T1000 (cell line): ENCODE data around the gene ZFYVE9.
"Not testable (repeated sequence)": the region's sequence is repeated elsewhere in the genome, so short reads cannot be mapped to it uniquely, and the experiment has no call there.

ENCODE experiments used
- DNase-seq: peaks from one replicate; lab custom pipeline; 2025; ENCODE audit warnings: mixed read lengths; lab: John Stamatoyannopoulos, UW

ZFYVE9 gene

DNA sequence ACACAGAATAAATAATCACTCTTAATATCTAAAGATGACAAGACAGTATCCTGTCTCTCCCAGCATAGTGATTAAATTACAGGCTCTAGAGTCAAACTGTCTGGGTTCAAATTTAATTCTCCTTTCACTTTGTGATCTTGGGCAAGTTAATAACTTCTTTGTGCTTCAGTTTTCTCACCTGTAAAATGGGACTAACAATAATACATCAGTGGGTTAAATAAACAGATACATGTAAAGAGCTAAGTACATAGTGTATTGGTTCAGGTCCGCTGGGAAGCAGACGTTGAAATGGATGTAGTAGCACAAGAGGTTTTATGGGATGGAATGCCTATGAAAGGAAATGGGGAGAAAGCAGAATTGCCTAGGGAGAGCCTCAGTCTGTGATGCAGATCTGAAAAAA is 10.7 kb downstream of the ZFYVE9 start:
- DNase-seq = no peak

DNA sequence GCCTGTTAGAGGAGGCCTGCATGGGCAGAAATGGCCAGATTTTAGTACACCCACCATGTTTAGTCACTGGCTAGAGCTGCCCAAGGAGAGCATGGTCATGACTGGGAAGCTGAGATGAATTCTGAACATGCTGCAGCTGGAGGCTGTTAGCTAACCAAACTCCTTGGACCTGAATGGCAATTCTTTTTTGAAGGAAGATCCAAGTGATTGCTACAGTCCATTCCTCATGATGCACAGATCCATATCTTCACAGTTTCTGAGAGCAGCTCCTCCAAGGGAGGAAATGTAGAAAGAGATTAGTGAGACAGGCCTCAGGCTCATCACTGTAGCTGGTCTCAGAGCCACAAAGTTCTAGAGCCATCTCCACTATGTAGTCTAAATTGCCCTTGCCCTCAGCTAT is 11.1 kb downstream of the ZFYVE9 start:
- no peak for DNase-seq

DNA sequence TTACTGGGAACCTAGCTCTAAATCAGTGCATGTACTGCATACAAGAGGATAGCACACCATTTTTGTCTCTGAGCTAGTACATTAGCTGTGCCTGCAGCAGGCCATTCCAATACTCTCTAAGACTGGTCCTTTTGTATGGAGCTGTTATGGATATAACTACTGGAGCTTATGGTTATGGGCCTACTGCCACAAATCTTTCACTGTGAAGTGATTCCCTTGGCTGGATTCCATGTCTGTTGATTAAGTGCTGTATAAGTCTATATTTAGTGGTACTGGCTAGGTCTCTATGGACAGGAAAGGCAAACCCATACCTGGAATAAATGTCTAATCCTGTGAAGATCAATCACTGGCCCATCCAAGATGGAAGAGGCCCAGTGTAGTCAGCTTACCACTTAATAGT is 12.0 kb downstream of the ZFYVE9 start:
- DNase-seq = no peak

DNA sequence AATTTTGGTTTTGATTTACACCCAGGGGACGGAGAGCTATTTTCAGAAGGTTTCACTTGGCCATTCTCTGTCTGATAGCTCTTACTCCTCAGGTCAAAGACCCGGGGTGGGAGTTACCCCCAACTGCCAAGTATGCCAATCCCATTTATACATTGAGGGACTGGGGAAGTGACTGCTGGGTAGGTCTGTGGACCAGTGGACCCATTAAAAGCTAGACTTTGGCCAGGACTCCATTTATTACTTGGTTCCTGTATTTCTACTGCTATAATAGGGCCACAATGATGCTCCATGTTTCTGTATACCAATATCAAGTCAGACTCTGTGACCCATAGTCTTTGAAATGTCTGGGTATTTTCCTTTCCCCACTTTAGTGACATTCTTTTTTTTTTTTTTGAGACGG is 14.6 kb downstream of the ZFYVE9 start:
- DNase-seq = no peak

DNA sequence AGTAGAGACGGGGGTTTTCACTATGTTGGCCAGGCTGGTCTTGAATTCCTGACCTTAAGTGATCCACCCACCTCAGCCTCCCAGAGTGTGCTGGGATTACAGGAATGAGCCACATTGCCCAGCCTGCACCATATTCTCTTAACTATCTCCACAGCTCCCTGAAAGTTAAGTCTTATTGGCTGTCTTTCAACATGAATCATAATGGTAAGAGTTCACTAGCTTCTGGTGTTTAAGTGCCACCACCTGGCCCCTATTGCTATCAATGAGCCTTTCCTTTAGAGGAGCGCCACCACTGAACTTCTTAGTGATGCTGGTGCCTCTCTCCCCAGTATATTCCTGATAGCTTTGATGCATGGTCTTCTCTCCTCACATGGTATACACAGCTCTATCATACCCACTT is 15.7 kb downstream of the ZFYVE9 start:
- no peak for DNase-seq

DNA sequence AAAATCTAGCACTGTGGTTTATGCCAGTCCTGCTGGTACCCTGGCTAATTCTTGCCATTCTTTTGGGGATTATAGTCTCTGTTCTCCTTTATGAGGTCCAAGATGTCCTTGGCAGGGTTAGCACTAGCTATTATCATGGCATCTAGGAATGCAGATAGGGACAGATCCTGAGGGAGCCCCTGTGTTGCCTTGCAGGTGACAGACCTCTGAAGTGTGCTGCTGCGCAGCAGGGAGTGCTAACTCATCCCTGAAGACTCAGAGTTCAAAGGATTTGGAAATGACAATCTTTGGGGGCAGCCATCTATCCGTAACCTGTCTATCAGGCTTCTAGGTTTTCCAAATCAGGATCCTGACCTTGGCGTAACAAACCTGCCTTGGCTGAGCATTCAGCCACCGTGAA is 16.3 kb downstream of the ZFYVE9 start:
- DNase-seq = no peak

DNA sequence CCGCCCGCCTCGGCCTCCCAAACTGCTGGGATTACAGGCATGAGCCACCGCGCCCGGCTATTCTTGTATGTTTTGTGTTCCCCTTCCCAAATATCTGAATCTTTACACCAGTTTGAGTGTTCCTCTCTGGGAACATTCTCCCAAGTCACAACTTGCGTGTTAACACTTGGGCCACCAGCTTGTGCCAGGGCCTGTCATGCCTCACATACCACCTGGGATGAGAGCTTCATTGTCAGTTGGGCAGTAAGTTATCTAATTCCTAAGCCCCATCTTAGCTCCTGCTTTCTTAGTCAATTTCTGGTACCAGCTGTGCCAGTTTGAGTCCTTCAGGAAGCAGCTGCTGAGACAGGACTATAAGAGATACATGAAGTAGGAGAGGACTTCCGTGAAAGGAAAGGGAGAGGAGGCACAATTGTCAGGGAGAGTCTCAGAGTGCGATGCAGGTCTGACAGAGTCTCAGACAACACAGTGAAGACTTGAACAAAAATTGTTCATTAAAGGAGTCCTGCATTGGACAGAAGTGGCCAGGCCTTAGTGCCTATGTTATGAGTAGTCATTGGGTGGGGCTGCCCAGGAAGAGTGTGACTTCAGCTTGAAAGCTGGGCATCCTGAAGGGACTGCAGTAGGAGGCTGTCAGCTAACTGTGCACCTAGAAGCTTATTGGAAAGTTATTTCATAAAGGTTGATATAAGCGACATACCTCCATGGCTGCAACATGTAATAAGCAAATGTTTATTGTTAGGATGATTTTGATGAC is 17.3 kb downstream of the ZFYVE9 start:
- DNase-seq = no peak

DNA sequence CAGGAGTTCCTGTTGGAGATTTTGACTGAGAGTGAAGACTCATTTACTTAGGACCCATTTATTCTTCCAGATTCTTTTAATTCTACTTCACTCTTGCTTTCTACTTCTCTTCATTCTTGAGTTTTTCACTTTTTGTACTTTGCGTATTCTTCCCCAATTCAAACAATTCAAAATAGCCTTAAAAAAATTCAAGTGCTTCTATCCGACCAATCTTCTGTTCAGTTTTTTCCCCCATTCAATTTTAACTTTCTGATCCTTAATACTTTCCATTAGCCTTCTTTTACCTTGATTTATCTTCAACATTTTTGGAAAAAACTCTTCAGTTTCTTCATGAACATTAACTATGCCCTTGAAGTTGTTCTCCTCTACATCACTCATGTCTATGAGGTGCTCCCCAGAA is 21.1 kb downstream of the ZFYVE9 start:
- no peak for DNase-seq

DNA sequence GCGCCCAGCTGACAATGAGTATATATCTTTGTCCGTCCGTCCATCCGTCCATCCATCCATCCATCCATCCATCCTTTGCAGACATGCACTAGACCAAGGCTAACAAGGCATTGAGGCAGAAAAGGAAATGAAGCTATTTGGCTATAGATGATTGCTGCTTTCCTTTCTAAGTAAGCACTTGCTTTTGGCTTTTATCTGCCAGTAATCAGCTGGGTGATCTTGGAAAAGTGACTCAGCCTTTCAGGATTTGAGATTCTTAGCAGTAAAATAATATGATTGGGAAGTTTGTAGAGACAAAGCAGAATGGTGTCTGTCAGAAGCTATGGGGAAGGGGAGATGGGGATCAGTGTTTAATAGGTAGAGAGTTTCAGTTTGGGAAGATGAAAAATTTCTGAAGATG is 22.7 kb downstream of the ZFYVE9 start:
- no peak for DNase-seq

DNA sequence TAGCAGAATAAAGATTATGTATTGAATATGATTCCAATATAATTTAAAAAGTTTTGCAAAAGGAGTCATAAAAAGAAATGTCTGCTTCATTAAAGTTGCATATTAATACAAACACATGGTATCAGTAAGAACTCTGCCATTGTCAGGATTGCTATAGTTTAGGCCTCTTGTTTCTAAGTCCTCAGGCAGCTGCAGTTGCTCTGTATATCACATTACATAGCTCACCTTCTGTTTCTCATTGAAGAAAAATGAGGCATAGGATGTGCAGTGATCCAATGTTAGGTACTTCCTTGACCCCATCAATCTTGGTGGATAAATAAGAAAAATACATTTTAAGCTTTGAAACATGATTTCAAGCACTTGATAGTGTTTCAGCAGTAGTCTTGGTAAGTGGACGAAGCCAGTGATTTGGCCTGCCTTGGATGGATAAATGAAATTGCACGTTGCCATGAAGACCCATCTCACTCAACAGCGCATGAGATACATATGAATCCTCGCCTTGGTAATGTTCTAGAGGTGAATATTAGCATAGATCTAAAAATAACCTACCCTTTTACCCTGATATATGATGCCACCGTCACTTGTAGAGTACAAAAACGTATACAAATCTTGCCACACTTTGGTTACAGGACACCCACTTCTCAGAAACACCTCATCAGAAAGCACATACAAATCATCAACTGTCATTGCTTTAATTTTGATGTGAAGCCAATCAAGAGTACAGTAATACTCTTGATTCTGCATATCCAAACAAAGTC is 25.3 kb downstream of the ZFYVE9 start:
- no peak for DNase-seq

DNA sequence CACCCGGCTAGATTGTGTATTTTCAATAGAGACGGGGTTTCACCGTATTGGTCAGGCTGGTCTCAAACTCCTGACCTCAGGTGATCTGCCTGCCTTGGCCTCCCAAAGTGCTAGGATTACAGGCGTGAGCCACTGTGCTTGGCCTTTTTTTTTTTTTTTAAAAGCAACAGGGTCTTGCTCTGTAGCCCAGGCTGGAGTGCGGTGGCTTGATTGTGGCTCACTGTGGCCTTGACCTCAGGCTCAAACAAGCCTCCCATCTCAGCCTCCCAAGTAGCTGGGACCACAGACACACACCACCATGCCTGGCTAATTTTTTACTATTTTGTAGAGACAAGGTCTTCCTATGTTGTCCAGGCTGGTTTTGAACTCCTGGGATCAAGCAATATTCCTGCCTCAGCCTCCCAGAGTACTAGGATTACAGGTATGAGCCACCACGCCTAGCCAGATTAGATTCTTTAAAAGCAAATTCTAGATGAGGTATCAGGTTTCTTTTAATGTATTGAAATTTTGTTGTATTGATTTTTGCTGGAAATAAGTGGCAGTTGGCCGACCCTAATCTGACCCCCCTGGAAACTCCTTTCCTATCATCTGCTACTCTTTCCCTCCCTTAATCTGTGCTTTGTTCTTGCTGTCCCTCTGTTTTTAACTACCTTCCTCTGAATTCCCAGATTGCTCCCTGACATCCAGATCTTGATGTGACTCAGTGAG is 26.6 kb downstream of the ZFYVE9 start:
- DNase-seq = no peak

DNA sequence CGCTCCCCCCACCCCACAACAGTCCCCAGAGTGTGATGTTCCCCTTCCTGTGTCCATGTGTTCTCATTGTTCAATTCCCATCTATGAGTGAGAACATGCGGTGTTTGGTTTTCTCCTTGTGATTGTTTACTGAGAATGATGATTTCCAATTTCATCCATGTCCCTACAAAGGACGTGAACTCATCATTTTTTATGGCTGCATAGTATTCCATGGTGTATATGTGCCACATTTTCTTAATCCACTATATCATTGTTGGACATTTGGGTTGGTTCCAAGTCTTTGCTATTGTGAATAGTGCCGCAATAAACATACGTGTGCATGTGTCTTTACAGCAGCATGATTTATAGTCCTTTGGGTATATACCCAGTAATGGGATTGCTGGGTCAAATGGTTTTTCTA is 29.3 kb downstream of the ZFYVE9 start:
- DNase-seq = not testable (repeated sequence)

DNA sequence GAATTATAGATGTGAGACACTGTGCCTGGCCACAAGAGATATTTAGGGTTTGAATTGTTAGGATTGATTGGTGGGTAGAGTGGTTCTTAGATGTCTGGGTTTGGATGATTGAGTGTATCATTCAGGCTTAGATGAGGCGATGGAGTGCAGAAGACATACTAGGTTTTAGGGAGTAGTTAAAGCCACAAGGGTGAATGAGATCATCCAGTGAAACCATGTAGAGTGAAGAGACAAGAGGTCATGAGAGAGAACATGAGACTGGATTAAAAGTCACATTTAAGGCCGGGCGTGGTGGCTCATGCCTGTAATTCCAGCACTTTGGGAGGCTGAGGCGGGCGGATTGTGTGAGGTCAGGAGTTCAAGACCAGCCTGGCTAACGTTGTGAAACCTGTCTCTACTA is 37.2 kb downstream of the ZFYVE9 start:
- no peak for DNase-seq

DNA sequence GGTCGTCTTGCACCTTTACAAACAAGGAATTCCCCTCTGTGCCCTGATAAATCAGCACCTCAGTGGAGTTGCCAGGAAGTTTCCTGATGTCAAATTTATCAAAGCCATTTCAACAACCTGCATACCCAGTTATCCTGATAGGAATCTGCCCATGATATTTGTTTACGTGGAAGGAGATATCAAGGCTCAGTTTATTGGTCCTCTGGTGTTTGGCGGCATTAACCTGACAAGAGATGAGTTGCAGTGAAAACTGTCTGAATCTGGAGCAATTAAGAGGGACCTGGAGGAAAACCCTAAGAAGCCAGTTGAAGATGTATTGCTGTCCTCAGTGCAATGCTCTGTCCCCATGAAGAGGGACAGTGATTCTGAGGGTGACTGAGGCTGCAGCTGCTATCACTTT is 38.3 kb downstream of the ZFYVE9 start:
- no peak for DNase-seq

DNA sequence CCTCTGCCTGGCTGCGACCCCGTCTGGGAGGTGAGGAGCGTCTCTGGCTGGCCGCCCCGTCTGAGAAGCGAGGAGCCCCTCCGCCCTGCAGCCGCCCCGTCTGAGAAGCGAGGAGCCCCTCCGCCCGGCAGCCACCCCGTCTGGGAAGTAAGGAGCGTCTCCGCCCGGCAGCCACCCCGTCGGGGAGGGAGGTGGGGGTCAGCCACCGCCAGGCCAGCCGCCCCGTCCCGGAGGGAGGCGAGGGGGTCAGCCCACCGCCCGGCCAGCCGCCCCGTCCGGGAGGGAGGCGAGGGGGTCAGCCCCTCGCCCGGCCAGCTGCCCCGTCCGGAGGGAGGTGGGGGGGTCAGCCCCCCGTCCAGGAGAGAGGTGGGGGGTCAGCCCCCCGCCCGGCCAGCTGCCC is 39.9 kb downstream of the ZFYVE9 start:
- not testable (repeated sequence) for DNase-seq

DNA sequence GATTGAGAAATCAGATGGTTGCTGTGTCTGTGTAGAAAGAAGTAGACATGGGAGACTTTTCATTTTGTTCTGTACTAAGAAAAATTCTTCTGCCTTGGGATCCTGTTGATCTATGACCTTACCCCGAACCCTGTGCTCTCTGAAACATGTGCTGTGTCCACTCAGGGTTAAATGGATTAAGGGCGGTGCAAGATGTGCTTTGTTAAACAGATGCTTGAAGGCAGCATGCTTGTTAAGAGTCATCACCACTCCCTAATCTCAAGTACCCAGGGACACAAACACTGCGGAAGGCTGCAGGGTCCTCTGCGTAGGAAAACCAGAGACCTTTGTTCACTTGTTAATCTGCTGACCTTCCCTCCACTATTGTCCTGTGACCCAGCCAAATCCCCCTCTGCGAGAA is 40.4 kb downstream of the ZFYVE9 start:
- DNase-seq = not testable (repeated sequence)

DNA sequence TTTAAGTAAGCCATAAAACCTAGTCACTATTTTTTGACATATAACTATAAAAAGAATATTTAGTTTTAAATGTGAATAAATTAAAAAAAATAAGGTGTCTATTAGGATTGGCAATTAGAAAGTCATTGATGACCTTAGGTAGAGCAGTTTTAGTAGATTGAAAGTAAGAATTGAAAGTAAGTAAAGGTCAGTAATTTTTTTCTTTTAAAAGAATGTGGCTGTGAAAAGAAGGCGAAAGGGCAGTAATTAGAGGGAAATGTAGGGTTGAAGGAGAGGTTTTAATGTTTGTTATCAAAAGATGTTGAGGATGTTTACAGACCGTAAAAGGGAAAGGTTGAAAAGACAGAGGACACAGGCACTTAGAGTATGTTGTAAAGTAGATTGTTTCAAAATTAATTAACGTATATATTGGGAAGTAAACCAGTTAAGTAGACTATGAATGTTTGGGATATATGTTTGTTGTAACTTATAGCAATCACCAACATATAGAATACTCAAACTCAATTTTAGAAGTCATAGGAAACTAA is 41.0 kb downstream of the ZFYVE9 start:
- DNase-seq = no peak

DNA sequence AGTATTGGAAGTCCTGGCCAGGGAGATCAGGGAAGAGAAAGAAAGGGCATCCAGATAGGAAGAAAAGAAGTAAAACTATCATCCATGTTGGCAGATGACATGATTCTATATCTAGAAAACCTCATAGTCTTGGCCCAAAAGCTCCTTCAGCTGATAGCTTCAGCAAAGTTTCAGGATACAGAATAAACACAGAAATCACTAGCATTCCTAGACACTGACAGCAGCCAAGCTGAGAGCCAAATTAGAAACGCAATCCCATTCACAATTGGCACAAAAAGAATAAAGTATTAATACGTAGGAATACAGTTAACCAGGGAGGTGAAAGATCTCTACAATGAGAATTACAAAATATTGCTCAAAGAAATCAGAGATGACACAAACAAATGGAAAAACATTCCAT is 44.6 kb downstream of the ZFYVE9 start:
- no peak for DNase-seq

DNA sequence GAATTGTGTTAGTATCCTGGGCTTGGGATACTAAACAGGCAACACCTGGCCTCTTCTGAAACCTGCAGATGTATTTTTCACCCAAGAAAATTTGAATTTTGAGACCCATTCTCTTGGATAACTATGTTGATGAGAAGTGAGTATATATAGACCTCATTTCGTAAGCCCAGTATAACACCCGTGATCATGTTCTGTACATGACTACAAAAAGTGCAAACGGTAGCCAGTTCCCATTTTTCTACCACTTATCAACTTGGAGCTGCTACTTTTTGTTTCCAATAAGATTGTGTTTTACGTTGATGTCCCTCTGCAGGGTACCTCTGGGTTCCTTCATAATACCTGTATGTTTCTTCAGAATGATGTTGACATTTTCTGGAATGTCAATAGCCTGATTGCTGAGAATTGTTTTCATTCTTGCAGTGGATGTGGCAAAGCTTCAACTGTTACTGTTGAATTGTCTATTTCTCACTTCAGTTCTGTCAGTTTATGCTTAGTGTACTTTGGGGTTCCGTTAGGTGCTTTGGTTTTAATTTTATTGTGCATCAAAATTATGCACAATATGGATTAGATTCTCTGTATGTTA is 48.1 kb downstream of the ZFYVE9 start:
- DNase-seq = no peak

DNA sequence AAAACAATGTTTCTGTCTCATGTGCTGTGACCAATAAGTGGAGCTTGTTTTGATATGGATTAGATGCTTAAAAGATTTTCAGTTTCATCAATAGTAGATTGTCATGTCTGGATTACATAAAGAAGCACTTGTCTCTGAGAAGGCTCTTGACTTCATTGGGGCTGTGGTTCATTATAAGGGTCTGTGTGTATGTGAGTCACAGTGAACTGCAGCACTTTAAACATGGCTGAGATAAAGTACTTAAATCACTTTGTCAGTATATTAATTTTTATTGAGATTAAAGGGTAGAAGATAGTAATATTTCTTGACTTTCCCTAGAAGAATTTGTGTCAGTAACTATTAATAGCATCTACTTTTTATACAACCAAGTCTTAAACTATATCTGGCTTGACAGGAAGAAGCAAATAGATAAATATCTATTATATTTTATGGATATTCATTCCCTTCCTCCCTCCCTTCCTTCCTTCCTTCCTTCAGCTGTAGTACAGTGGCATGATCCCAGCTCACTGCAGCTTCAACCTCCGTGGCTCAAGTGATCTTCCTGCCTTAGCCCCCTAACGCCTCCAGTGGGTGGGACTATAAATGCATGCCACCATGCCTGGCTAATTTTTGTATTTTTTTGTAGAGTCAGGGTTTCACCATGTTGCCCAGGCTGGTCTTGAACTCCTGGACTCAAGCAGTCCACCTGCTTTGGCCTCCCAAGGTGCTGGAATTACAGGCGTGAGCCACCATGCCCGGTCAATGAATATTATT is 48.8 kb downstream of the ZFYVE9 start:
- no peak for DNase-seq

DNA sequence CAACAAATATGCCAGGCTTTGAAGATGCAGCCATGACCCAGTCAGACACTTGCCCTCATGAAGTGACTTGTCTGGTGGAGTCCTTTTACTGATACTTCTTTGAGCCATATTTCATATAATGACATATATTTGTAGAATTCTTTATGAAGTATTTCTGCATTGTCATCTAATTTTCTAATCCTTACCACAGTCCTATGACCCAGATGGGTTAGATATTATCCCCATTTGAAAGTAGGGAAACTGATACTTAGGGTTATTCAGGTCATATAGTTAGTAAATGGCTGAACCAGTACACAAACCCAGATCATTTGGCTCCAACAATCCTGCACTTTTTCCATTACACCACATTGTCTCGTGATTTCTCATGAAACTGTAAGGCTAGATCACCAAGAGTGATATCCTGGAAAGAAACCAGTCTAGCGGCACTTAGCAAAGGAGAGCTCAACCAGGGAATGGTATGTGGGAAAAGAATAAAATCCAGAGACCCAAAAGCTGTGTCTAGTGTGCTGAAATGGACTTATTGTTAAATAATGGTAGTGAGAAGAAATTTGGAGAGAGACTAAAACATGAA is 49.6 kb downstream of the ZFYVE9 start:
- no peak for DNase-seq
